ENCODE results near the gene CCSAP.

CCSAP gene

DNA sequence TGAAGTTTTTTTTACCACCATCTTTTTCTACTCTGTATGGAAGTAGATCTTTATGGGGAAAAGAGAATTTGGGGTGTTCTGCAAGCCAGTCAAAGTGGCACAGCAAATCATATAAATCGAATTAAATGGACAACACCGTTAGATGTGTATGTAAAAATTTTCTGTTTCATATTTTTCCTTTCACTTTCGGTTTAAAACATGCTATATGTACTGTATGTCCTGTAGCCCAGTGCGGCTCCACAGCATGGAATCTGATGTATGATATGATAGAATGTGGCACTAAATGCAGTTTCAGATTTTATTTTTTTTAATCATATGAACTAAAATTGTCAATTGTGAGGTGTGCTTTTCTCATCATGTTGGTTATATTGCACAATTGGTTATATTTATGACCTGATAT, 39.0 kb downstream of the CCSAP start:
- Histone ChIP-seq H3K9me3 (ENCODE audit: control insufficient read depth, insufficient read depth, low read length) (no peaks in the 10 kb centered on the region), H3K36me3 (ENCODE audit: control insufficient read depth, low read length) (peaks cover 65% of the 10 kb centered on the region), H3K79me2 (ENCODE audit: control insufficient read depth, low read length) (no peaks in the 10 kb centered on the region), H3K4me2 (ENCODE audit: low read length) (no peak overlapping the region), H4K20me1 (ENCODE audit: control insufficient read depth, insufficient read depth, low read depth, low read length) (no peaks in the 10 kb centered on the region), H3K9me2 (replicated peaks; ENCODE audit: control insufficient read depth, low read length) (no peaks in the 10 kb centered on the region), H3F3A (ENCODE audit: control insufficient read depth, insufficient read depth) (no peaks in the 10 kb centered on the region; the same call in 1 of the 2 replicates), H3K27ac (ENCODE audit: low read depth, low read length) (no peak overlapping the region), H3K4me1 (ENCODE audit: control insufficient read depth, low read length) (no peaks in the 10 kb centered on the region), H3K27me3 (ENCODE audit: control insufficient read depth, low read length) (no peaks in the 10 kb centered on the region), H3K4me3 (ENCODE audit: low read length) (no peak overlapping the region)
- TF ChIP-seq, protein P1, sequence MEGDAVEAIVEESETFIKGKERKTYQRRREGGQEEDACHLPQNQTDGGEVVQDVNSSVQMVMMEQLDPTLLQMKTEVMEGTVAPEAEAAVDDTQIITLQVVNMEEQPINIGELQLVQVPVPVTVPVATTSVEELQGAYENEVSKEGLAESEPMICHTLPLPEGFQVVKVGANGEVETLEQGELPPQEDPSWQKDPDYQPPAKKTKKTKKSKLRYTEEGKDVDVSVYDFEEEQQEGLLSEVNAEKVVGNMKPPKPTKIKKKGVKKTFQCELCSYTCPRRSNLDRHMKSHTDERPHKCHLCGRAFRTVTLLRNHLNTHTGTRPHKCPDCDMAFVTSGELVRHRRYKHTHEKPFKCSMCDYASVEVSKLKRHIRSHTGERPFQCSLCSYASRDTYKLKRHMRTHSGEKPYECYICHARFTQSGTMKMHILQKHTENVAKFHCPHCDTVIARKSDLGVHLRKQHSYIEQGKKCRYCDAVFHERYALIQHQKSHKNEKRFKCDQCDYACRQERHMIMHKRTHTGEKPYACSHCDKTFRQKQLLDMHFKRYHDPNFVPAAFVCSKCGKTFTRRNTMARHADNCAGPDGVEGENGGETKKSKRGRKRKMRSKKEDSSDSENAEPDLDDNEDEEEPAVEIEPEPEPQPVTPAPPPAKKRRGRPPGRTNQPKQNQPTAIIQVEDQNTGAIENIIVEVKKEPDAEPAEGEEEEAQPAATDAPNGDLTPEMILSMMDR (IDR thresholded peaks at IDR 0.05; ENCODE audit: low read depth, low read length, poor library complexity, severe bottlenecking): no peak
- no peak for TF ChIP-seq EZH2phosphoT487 (IDR thresholded peaks at IDR 0.05; ENCODE audit: borderline replicate concordance, low read length)

DNA sequence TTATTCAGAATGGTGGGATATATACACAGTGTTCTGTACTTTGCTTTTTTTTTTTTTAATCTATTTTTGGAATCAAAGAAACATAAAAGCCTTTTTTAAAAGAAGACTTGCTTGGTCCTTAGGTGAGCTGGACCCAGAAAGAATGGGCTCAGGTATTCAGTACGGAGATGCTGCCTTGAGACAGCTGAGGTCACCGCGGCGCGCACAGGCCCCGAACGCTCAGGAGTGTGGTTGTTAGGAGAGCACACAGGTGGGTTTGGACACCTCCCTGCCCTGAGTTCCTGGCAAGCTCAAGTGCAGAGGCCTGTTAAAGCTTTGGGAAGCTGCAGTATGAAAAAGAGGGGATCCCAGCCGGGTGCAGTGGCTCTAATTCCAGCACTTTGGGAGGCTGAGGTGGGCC, 40.1 kb downstream of the CCSAP start:
- peaks cover 70% of the 10 kb centered on the region for H3K36me3 ChIP-seq (ENCODE audit: control insufficient read depth, low read length)
- H4K20me1 ChIP-seq (ENCODE audit: control insufficient read depth, insufficient read depth, low read depth, low read length): no peaks in the 10 kb centered on the region

DNA sequence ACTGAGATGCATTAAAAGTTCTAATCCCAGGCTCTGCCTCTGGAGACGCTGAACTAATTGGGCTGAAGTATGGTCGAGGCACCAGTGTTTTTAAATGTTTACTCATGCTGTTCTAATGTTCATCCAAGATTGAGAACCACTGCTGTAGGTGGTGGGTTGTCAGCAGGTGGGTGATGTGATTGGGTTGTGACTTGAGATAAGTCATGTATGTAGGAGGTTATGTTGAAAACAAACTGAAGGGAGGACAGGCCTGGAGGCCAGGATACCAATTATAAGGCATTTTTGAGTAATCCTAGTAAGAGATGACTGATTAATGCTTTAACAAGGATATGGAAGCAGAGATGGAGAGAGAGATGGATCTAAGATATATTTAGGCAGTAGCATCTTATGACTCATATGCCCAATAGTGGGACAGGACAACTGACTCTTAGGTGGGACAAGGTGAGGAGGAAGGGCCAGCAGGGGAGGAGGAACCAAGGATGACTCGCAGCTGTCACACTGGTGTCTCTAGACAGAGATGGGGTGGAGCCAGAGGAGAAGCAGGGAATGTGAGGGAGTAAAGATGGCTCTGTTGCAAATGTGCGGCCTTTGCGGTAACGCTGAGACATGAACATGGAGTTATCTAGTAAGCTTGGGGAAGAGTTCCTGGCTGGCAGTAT, 42.6 kb downstream of the CCSAP start:
- H3K4me2 ChIP-seq (ENCODE audit: low read length): no peak overlapping the region
- no peaks in the 10 kb centered on the region; the same call in 1 of the 2 replicates for H3F3A ChIP-seq (ENCODE audit: control insufficient read depth, insufficient read depth)
- TF ChIP-seq, protein P1 (IDR thresholded peaks at IDR 0.05; ENCODE audit: low read depth, low read length, poor library complexity, severe bottlenecking): no peak
- TF ChIP-seq EZH2phosphoT487 (IDR thresholded peaks at IDR 0.05; ENCODE audit: borderline replicate concordance, low read length): no peak
- no peaks in the 10 kb centered on the region for H3K4me1 ChIP-seq (ENCODE audit: control insufficient read depth, low read length)
- no peaks in the 10 kb centered on the region for H3K79me2 ChIP-seq (ENCODE audit: control insufficient read depth, low read length)
- no peaks in the 10 kb centered on the region for H3K9me3 ChIP-seq (ENCODE audit: control insufficient read depth, insufficient read depth, low read length)
- no peak overlapping the region for H3K27ac ChIP-seq (ENCODE audit: low read depth, low read length)
- no peaks in the 10 kb centered on the region for H3K27me3 ChIP-seq (ENCODE audit: control insufficient read depth, low read length)
- H4K20me1 ChIP-seq (ENCODE audit: control insufficient read depth, insufficient read depth, low read depth, low read length): no peaks in the 10 kb centered on the region
- H3K36me3 ChIP-seq (ENCODE audit: control insufficient read depth, low read length): peaks cover 66% of the 10 kb centered on the region
- H3K4me3 ChIP-seq (ENCODE audit: low read length): no peak overlapping the region
- no peaks in the 10 kb centered on the region for H3K9me2 ChIP-seq (replicated peaks; ENCODE audit: control insufficient read depth, low read length)

More for the DNA sequence above, 40.1 kb downstream of the CCSAP start:
- no peak overlapping the region for H3K4me3 ChIP-seq (ENCODE audit: low read length)
- H3K27me3 ChIP-seq (ENCODE audit: control insufficient read depth, low read length): no peaks in the 10 kb centered on the region
- no peak overlapping the region for H3K27ac ChIP-seq (ENCODE audit: low read depth, low read length)
- no peaks in the 10 kb centered on the region for H3K79me2 ChIP-seq (ENCODE audit: control insufficient read depth, low read length)
- H3F3A ChIP-seq (ENCODE audit: control insufficient read depth, insufficient read depth): no peaks in the 10 kb centered on the region; the same call in 1 of the 2 replicates
- no peaks in the 10 kb centered on the region for H3K9me2 ChIP-seq (replicated peaks; ENCODE audit: control insufficient read depth, low read length)
- no peaks in the 10 kb centered on the region for H3K4me1 ChIP-seq (ENCODE audit: control insufficient read depth, low read length)
- no peak overlapping the region for H3K4me2 ChIP-seq (ENCODE audit: low read length)
- no peaks in the 10 kb centered on the region for H3K9me3 ChIP-seq (ENCODE audit: control insufficient read depth, insufficient read depth, low read length)
- TF ChIP-seq, protein P1 (IDR thresholded peaks at IDR 0.05; ENCODE audit: low read depth, low read length, poor library complexity, severe bottlenecking): no peak
- TF ChIP-seq EZH2phosphoT487 (IDR thresholded peaks at IDR 0.05; ENCODE audit: borderline replicate concordance, low read length): no peak
